Mesenchymal stem cell (in vitro differentiated cells and primary cell): ENCODE measurements around the gene PDGFRB.

Source experiments
- DNase-seq: peaks from one replicate; pipeline ENCODE4 v3.0.0-alpha.2; 2013
- H2AFZ ChIP-seq: one replicate; pipeline ENCODE4 v1.6.1; 2013; ENCODE audit warnings: low read depth, mild to moderate bottlenecking, control low read depth, inconsistent platforms, low read length, moderate library complexity
- H2AK5ac ChIP-seq: 2 replicates; pipeline ENCODE4 v1.6.1; 2013; ENCODE audit warnings: low read length, moderate library complexity, mild to moderate bottlenecking, inconsistent platforms; ENCODE audit not compliant: severe bottlenecking
- H2BK120ac ChIP-seq: one replicate; pipeline ENCODE4 v1.6.1; 2013; ENCODE audit warnings: low read depth, mild to moderate bottlenecking, inconsistent platforms, low read length, moderate library complexity
- H2BK12ac ChIP-seq, 2 experiments: one replicate each; pipeline ENCODE4 v1.6.1; 2013; ENCODE audit warnings: inconsistent platforms in 2 of 2, low read length in 2 of 2, mild to moderate bottlenecking in 2 of 2, moderate library complexity in 2 of 2, control low read depth in 1 of 2
- H2BK15ac ChIP-seq: one replicate; pipeline ENCODE4 v1.6.1; 2013; ENCODE audit warnings: mild to moderate bottlenecking, low read depth, inconsistent platforms; ENCODE audit not compliant: poor library complexity, severe bottlenecking
- H2BK5ac ChIP-seq: 2 replicates; pipeline ENCODE4 v1.6.1; 2013; ENCODE audit warnings: low read depth, mild to moderate bottlenecking, low read length, control low read depth, inconsistent platforms; ENCODE audit not compliant: poor library complexity, severe bottlenecking
- H3K14ac ChIP-seq, 2 experiments: one replicate each; pipeline ENCODE4 v1.6.1; 2013; ENCODE audit warnings: inconsistent platforms in 2 of 2, low read length in 2 of 2, control low read depth in 1 of 2, mild to moderate bottlenecking in 1 of 2, moderate library complexity in 1 of 2
- H3K18ac ChIP-seq, 2 experiments: one replicate each; pipeline ENCODE4 v1.6.1; 2013; ENCODE audit warnings: inconsistent platforms in 2 of 2, low read length in 2 of 2, control low read depth in 1 of 2, low read depth in 1 of 2, mild to moderate bottlenecking in 1 of 2
- H3K23ac ChIP-seq, 2 experiments: one replicate each; pipeline ENCODE4 v1.6.1; 2013; ENCODE audit warnings: inconsistent platforms in 2 of 2, low read length in 2 of 2, mild to moderate bottlenecking in 2 of 2, moderate library complexity in 2 of 2, control low read depth in 1 of 2
- H3K27ac ChIP-seq: 2 replicates; pipeline ENCODE4 v1.5.1; 2013; ENCODE audit warnings: mild to moderate bottlenecking, moderate library complexity, low read length, control low read depth, inconsistent platforms; ENCODE audit not compliant: poor library complexity, severe bottlenecking
- H3K27me3 ChIP-seq, 2 experiments: 2 replicates each; pipeline versions ENCODE4 v1.6.1 to v1.7.0; 2013; ENCODE audit warnings: low read length in 2 of 2, mild to moderate bottlenecking in 2 of 2, moderate library complexity in 2 of 2, control low read depth in 1 of 2, inconsistent platforms in 1 of 2; ENCODE audit not compliant: control insufficient read depth in 1 of 2, insufficient read depth in 1 of 2
- H3K36me3 ChIP-seq, 2 experiments: 2 replicates each; pipeline versions ENCODE4 v1.6.1 to v1.7.0; 2013; ENCODE audit warnings: low read length in 2 of 2, control low read depth in 1 of 2, inconsistent platforms in 1 of 2, low read depth in 1 of 2, mild to moderate bottlenecking in 1 of 2; ENCODE audit not compliant: insufficient read depth in 2 of 2, control insufficient read depth in 1 of 2
- H3K4ac ChIP-seq, 2 experiments: one replicate each; pipeline ENCODE4 v1.6.1; 2013; ENCODE audit warnings: inconsistent platforms in 2 of 2, low read length in 2 of 2, mild to moderate bottlenecking in 2 of 2, moderate library complexity in 2 of 2, control low read depth in 1 of 2, low read depth in 1 of 2
- H3K4me1 ChIP-seq: 2 replicates; pipeline ENCODE4 v1.6.1; 2013; ENCODE audit warnings: low read depth, low read length, control low read depth; ENCODE audit not compliant: control insufficient read depth, insufficient read depth
- H3K4me2 ChIP-seq: 2 replicates; pipeline ENCODE4 v1.6.1; 2013; ENCODE audit warnings: low read length, mild to moderate bottlenecking, inconsistent platforms; ENCODE audit not compliant: poor library complexity, severe bottlenecking
- H3K4me3 ChIP-seq, 2 experiments: 2 replicates each; pipeline versions ENCODE4 v1.5.1 to v1.7.0; 2013; ENCODE audit warnings: low read length in 2 of 2, mild to moderate bottlenecking in 2 of 2, control low read depth in 1 of 2, low read depth in 1 of 2; ENCODE audit not compliant: insufficient read depth in 1 of 2
- H3K79me1 ChIP-seq: replicated peaks from 2 replicates; pipeline ENCODE4 v1.6.1; 2013; ENCODE audit warnings: mild to moderate bottlenecking, control low read depth, low read length, inconsistent platforms; ENCODE audit not compliant: poor library complexity, severe bottlenecking
- H3K9ac ChIP-seq: 2 replicates; pipeline ENCODE4 v1.7.0; 2013; ENCODE audit warnings: mild to moderate bottlenecking, low read length, moderate library complexity
- H3K9me3 ChIP-seq: 2 replicates; pipeline ENCODE4 v1.7.0; 2013; ENCODE audit warnings: mild to moderate bottlenecking, low read length; ENCODE audit not compliant: control insufficient read depth
- H4K8ac ChIP-seq: one replicate; pipeline ENCODE4 v1.6.1; 2013; ENCODE audit warnings: inconsistent platforms, mild to moderate bottlenecking, low read length, moderate library complexity
- H4K91ac ChIP-seq: one replicate; pipeline ENCODE4 v1.6.1; 2013; ENCODE audit warnings: mild to moderate bottlenecking, low read length, inconsistent platforms
- WGBS: methylation state at CpG from one replicate; pipeline ENCODE4 v1.1.7; 2013; ENCODE audit warnings: mixed read lengths; 5-methylcytosine and 5-hydroxymethylcytosine counted together

PDGFRB gene

DNA sequence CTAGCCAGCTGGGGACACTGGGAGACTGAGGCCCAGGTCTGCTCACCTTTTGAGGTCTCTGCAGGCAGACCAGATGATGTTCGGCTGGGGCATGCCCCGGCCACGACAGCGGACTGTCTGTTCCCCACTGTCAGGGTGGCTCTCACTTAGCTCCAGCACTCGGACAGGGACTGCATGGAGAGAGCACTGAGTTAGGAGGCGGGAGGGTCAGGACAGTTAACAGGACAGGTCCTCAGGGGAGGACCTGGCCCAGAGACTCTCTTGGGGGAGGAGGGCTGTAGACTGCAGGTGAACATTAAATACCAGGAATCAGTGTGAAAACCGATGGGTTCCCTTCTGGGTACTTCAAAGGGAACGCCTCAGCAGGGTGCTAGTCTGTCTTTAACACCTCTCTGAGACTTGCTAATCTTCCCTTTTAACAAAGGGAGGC lies 25.1 kb downstream of the PDGFRB start:
- H3K27me3 ChIP-seq: no peaks in the 10 kb centered on the region
- no peak overlapping the region for H2BK12ac ChIP-seq
- H3K23ac ChIP-seq: no peak overlapping the region
- H3K4me3 ChIP-seq: no peak overlapping the region
- H2BK5ac ChIP-seq: no peak overlapping the region
- peak overlapping the region in 1 of 2 experiments; percentile 77 for H3K18ac ChIP-seq
- H2BK120ac ChIP-seq: no peak overlapping the region
- no peak overlapping the region for H3K14ac ChIP-seq
- H3K27ac ChIP-seq: no peak overlapping the region
- peak overlapping the region; percentile 60 for H3K9ac ChIP-seq
- no peak overlapping the region for H4K8ac ChIP-seq
- peaks cover 36% of the 10 kb centered on the region for H3K79me1 ChIP-seq
- H2AFZ ChIP-seq: no peak overlapping the region
- H3K9me3 ChIP-seq: no peaks in the 10 kb centered on the region
- DNase-seq: no peak
- H3K36me3 ChIP-seq: peaks cover 87 to 97% of the 10 kb centered on the region in 2 experiments
- peak overlapping the region; percentile 64 for H2BK15ac ChIP-seq
- 72% methylated on average over 8 of the region's 8 CpGs for WGBS
- no peak overlapping the region for H3K4ac ChIP-seq
- H3K4me1 ChIP-seq: peaks cover 27% of the 10 kb centered on the region
- H4K91ac ChIP-seq: peak overlapping the region; percentile 36
- no peak overlapping the region for H3K4me2 ChIP-seq
- H2AK5ac ChIP-seq: peak overlapping the region; percentile 2

DNA sequence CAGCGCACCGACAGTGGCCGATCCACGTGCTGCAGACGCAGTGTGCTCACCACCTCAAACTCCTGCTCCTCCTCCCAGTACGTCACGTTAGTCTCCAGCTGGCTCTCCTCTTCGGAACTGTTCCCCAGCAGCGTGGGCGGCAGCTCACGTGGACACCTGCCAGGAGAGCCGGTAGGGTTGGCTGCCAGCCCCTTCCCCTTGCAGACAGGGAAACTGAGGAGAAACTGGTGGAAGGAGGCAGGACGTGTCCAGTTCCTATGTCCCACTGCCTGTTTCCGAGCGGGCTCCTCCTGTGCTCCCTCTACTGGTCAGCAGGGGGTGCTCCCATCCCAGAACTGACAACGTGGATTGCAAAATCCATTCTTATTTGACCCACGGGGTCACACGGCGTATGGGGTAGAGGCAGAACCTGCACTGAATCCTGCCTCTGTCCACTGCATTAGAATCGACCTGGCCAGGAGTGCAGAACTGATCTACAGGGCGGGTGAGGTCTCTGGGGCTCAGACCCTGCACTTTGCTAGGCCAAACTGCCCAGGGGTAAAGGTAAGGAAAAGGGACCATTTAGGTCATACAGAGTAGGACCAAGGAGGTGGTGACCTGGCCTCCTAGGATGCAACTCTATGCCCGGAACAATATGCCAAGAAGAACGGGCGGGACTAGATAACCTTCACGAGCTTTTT lies 25.7 kb downstream of the PDGFRB start:
- Histone ChIP-seq H3K9me3 (no peaks in the 10 kb centered on the region), H2BK5ac (no peak overlapping the region), H3K79me1 (peaks cover 36% of the 10 kb centered on the region), H3K27ac (no peak overlapping the region), H3K27me3 (no peaks in the 10 kb centered on the region), H3K36me3 (peaks cover 87 to 97% of the 10 kb centered on the region in 2 experiments), H3K9ac (peak overlapping the region; percentile 60), H3K23ac (no peak overlapping the region), H4K91ac (peak overlapping the region; percentile 73), H3K14ac (no peak overlapping the region), H3K4me2 (no peak overlapping the region), H3K4me1 (peaks cover 23% of the 10 kb centered on the region), H2BK15ac (peak overlapping the region; percentile 64), H2BK12ac (peak overlapping the region in 1 of 2 experiments; percentile 23), H3K4ac (peak overlapping the region in 1 of 2 experiments; percentile 61), H2AFZ (no peak overlapping the region), H2AK5ac (peak overlapping the region; percentile 2), H4K8ac (peak overlapping the region; percentile 57), H3K4me3 (no peak overlapping the region), H3K18ac (peak overlapping the region in 1 of 2 experiments; percentile 89), H2BK120ac (no peak overlapping the region)
- WGBS: 54% methylated on average over 25 of the region's 25 CpGs
- peak; percentile 77 for DNase-seq

- peaks cover 20% of the 10 kb centered on the region for H3K4me1 ChIP-seq
- no peak overlapping the region for H3K23ac ChIP-seq
- no peaks in the 10 kb centered on the region for H3K27me3 ChIP-seq
- H2BK12ac ChIP-seq: peak overlapping the region in 1 of 2 experiments; percentile 23
- no peak overlapping the region for H2BK15ac ChIP-seq
- peak overlapping the region in 1 of 2 experiments; percentile 89 for H3K18ac ChIP-seq
- no peak overlapping the region for H3K27ac ChIP-seq
- no peak for DNase-seq
- peak overlapping the region; percentile 26 for H3K9ac ChIP-seq
- H2BK5ac ChIP-seq: no peak overlapping the region
- H3K9me3 ChIP-seq: no peaks in the 10 kb centered on the region
- H2AK5ac ChIP-seq: no peak overlapping the region
- H2BK120ac ChIP-seq: no peak overlapping the region
- H4K8ac ChIP-seq: peak overlapping the region; percentile 55
- peaks cover 36% of the 10 kb centered on the region for H3K79me1 ChIP-seq
- no peak overlapping the region for H3K4me3 ChIP-seq
- H3K14ac ChIP-seq: no peak overlapping the region
- H3K4me2 ChIP-seq: no peak overlapping the region
- no peak overlapping the region for H2AFZ ChIP-seq
- 93% methylated on average over 8 of the region's 8 CpGs for WGBS
- peak overlapping the region; percentile 73 for H4K91ac ChIP-seq
- H3K36me3 ChIP-seq: peaks cover 87 to 96% of the 10 kb centered on the region in 2 experiments
- no peak overlapping the region for H3K4ac ChIP-seq
Observed at GRCh38 chr5:150129454-150129812, 26.2 kb downstream of the PDGFRB start.

- Histone ChIP-seq H2BK120ac (no peak overlapping the region), H4K91ac (no peak overlapping the region), H3K79me1 (peaks cover 25% of the 10 kb centered on the region), H3K9me3 (no peaks in the 10 kb centered on the region), H2BK5ac (no peak overlapping the region), H3K27ac (no peak overlapping the region), H2AK5ac (no peak overlapping the region), H3K4me2 (no peak overlapping the region), H3K4me1 (peaks cover 17% of the 10 kb centered on the region), H2BK12ac (no peak overlapping the region), H2AFZ (no peak overlapping the region), H3K23ac (no peak overlapping the region), H3K14ac (no peak overlapping the region), H3K18ac (no peak overlapping the region), H3K27me3 (no peaks in the 10 kb centered on the region), H3K36me3 (peaks cover 85 to 96% of the 10 kb centered on the region in 2 experiments), H3K4ac (no peak overlapping the region), H2BK15ac (no peak overlapping the region), H3K9ac (peak overlapping the region; percentile 31), H4K8ac (no peak overlapping the region), H3K4me3 (no peak overlapping the region)
- no peak for DNase-seq
- 98% methylated on average over 5 of the region's 6 CpGs for WGBS
Observed at GRCh38 chr5:150126921-150127265, 28.8 kb downstream of the PDGFRB start.
